Measurements from ENCODE around the gene SUPT3H.

SUPT3H gene

DNA sequence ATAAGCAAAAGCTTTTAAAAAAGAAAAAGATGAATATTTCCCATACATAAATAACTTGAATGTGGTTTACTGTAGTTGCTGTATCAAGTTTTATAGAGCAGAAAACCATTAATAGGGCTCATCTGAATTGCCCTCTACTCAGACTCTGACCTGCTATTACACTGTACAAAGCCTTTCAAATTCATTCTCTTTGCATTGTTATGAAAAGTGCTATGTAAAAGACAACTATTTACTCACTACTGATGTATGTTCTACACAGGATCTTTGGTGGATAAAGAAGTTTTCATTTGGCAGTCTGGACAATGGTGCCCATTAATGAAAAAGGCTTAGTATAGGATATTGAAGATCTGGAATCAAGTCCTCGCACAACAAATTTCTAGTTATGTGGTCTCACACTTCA, 248.7 kb downstream of the SUPT3H start:
- in situ Hi-C loops (cut with MboI; ENCODE audit: low sequenced_read_pairs) = no loop called here

DNA sequence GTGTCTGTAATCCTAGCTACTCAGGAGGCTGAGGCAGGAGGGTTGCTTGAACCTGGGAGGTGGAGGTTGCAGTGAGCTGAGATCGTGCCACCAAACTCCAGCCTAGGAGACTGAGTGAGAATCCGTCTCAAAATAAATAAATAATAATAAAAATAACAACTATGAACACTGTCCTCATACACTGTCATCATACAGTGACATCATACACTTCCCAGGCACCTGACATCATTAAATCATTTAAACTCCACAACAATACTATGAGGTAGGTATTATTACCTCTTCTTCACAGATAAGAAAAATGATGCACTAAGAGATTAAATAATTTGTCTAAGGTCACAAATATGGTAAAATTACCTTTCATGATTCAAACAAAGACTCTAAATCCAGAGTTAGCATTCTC, 250.5 kb downstream of the SUPT3H start:
- in situ Hi-C loops (cut with MboI; ENCODE audit: low sequenced_read_pairs) = no loop called here

DNA sequence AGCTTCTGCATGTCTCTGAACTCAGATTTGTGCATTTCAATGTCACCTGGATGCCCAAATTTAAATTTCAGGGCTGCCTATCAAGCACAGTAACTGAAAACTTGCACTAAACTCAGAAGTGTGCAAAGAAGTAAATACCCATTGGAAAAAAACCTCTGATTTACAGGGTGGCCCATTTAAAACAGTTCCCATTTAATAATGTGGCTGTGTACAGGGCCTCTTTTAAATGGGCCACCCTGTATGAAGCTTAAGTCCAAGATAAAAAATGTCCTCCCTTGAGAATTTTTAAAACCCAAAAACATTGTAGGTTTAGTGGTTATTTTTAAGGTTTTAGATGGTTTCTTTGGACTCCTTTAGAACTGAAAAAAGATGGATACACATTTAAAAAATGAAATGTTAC, 251.7 kb downstream of the SUPT3H start:
- in situ Hi-C loops (cut with MboI; ENCODE audit: low sequenced_read_pairs) = no loop called here

DNA sequence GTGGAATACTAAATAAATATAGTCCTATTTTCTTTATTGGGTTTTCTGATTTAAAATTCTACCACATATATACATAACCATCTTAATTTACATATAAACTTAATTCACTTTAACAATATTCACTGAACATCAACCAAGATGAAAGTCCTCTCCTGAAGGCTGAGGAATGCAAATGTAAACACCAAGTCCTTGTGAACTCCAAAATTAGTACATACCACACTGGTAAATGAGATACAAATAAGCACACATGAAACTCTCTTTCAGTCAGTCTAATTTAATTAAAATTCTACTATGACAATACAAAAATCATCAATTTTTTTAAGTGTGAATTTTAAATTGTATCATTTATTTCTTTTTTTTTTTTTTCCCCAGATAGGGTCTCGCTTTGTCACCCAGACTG, 254.7 kb downstream of the SUPT3H start:
- in situ Hi-C loops (cut with MboI; ENCODE audit: low sequenced_read_pairs) = no loop called here

DNA sequence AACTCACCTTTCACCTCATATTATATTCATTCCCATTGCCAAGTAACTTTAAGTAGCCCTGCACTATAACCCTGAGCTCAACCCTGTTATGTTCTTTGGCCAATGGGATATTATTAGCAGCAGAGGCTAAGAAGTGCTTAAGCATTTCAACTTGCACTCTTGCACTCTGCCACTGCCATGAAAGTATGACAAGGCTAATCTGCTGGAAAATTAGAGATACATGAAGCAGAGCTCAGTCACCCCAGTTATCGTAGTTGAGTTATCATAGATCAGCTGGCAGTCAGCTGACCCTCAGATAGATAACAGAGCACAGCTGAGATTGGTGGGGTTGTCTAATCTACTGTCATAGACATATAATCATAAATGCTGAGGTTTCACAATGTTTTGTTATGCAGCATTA, 259.0 kb downstream of the SUPT3H start:
- in situ Hi-C loops (cut with MboI; ENCODE audit: low sequenced_read_pairs) = no loop called here

DNA sequence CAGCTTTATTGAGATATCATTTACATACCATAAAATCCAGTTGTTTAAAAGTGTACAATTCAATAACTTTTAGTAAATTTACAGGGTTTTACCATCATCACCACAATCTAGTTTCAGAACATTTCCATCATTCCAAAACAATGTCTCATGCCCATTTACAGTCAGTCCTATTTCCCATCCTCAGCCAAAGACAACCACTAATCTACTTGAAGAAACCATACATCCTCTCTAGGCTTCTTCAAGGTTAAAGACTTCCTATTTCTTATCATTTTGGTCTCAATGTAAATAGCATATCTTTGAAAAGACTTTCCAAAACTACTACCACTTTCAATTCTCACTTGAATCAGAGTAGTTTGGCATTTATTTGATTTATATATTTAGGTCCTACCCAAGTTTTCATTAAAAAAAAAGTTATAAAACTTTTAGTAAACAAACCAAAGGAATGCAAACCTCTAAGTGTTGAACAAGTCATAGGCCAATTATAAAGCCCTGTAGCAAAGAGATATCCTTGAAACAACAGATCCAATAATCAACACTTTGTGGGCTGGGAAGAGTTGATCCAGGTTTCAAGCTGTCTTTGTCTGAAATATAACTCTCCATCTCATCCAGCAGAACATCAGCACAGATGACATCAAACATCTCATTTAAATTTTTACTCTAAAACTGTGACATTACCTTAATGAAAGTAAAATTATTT, 260.9 kb downstream of the SUPT3H start:
- in situ Hi-C loops (cut with MboI; ENCODE audit: low sequenced_read_pairs) = no loop called here

DNA sequence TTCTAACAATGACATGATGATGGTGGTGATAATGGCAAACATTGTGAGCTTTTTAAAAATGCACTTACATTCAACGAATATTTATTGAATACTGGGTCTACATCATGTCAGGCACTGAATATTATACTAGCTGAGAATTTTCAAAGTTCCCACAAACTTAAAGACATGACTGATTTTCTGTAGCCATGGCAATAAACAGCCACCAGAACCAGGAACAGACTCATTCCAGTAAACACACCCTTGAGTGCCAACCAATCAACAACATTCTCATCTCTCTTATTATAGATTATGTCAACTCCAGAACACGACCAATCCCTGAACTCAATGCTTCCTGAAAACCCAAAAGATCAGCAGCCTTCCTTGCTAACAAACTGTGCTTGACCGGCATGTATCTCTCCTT, 262.0 kb downstream of the SUPT3H start:
- in situ Hi-C loops (cut with MboI; ENCODE audit: low sequenced_read_pairs) = no loop called here

DNA sequence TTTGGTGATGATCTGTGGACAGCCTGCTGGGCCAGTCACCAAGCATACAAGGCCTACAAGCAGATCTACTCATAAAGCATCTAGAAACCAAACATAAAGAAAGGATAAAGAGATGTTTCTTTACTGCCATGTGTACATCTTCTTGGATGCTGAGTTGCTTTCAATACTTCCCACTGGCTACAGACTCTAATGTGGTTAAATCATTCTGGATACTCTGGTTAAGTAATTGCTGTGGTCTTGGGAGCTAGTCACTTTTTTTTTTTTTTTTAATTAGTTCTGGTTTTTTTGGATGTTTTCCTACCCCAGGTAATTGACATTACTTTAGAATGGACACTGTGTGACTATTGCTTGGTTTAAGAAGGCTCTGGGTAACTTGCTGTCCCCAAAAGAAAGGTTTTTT, 265.0 kb downstream of the SUPT3H start:
- in situ Hi-C loops (cut with MboI; ENCODE audit: low sequenced_read_pairs) = no loop called here

DNA sequence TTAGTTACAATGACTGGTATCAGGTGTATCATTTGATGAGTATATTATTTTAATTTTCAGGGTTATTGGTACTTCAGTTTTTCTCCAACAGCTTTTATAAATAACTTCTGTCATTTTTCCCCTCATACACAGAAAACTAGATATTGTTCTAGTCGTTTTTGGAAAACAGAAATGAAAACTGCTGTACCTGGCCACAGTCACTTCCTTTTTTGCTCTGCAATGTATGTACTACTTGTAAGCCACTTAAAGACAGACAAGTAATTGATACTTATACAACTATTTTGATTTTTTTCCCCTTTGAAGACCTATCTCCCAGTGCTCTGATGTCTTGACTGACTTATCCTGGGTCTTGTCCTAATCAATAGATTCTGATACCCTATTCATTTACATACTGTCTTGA, 268.2 kb downstream of the SUPT3H start:
- in situ Hi-C loops (cut with MboI; ENCODE audit: low sequenced_read_pairs) = no loop called here

DNA sequence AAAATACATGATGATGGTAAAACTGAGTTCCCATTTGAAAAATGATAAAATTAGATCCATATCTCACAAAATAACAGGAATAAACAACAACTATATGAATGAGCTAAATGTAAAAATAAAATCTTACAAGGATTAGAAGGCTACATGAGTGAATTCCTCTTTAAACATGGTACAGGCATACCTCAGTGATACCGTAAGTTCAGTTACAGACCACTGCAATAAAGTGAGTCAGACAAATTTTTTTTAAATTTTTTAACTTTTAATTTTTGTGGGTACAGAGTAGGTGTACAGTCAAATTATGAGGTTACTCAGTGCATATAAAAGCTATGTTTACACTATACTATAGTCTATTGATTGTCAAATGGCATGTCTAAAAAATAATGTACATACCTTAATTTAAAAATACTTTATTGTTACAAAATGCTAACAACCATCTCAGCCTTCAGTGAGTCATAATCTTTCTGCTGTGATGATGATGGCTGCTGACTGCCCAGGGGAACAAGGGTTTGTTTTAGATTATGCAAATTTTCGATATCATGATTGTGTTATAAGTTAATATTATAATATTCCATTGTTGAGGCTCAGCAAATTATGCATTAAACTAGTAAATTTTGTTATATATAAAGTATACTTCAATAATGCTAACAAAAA, 272.4 kb downstream of the SUPT3H start:
- in situ Hi-C loops (cut with MboI; ENCODE audit: low sequenced_read_pairs) = no loop called here

DNA sequence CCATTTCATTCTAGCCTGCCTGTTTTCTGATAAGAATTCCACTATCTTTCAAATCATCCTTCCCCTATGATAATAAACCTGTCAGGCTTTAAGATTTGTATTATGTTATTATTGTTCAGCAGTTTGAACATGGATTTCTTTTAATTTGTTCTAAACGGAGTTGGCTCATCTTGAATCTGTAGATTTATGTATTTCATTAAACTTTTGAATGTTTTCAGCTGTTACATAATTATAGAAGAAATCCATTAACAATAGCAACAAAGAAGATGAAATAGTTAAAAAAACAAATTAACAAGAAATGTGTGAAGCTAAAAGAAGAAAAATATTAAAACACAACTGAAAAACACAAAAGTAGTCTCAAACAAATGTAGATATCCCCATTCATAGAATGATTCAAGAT, 273.3 kb downstream of the SUPT3H start:
- in situ Hi-C loops (cut with MboI; ENCODE audit: low sequenced_read_pairs) = no loop called here

DNA sequence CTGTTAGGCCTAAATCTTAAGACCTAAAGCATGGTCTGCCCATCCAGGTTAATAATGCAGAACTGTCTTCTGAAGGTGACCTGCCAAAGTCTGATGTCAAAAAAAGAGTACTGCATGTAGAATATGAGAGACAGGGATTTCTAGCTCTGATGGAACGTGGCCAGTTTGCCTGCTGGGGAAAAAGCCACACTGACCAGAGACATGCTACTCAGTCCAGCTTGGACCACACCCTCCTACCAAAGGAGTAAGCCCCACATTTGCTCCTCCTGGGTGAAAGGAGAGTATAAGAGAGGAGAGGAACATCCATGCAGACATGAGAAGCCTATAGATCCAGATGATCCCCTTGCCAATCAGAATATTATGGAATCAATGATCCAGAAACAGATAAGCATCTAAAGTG, 279.5 kb downstream of the SUPT3H start:
- in situ Hi-C loops (cut with MboI; ENCODE audit: low sequenced_read_pairs) = no loop called here

DNA sequence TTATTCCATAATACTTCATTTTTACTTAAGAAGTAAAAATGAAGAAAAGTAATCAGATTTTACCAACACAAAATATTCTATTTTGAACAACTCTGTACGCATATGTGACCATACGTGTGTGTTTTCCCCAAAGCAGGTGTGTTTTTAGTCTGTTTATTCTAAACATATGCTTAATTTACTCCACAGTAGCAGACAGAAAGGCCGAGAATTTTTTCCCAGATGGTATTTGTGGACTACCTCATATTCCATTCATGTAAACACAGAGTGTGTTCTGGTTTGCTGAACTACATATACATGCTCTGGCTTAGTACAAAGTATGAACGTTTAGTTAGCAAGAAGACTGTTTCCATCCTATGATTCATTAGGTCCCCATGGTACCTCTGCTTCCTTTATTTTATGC, 282.9 kb downstream of the SUPT3H start:
- in situ Hi-C loops (cut with MboI; ENCODE audit: low sequenced_read_pairs) = no loop called here

DNA sequence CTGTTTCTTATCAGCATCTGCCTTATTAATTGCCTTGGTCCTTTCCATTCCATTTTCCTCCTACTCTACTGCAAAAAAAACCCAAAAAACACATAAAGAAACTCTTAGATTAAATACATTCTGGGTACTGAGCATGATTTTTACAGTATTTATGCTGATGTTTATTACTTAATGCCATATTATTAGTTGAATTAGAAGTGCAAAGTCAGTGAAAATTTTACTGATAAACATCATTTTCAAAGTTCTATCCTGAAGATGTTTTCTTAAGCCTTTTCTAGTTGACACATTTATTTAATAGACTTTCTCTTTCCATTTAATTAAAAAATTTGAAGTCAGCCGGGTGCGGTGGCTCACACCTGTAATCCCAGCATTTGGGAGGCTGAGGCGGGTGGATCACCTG, 285.6 kb downstream of the SUPT3H start:
- in situ Hi-C loops (cut with MboI; ENCODE audit: low sequenced_read_pairs) = no loop called here

DNA sequence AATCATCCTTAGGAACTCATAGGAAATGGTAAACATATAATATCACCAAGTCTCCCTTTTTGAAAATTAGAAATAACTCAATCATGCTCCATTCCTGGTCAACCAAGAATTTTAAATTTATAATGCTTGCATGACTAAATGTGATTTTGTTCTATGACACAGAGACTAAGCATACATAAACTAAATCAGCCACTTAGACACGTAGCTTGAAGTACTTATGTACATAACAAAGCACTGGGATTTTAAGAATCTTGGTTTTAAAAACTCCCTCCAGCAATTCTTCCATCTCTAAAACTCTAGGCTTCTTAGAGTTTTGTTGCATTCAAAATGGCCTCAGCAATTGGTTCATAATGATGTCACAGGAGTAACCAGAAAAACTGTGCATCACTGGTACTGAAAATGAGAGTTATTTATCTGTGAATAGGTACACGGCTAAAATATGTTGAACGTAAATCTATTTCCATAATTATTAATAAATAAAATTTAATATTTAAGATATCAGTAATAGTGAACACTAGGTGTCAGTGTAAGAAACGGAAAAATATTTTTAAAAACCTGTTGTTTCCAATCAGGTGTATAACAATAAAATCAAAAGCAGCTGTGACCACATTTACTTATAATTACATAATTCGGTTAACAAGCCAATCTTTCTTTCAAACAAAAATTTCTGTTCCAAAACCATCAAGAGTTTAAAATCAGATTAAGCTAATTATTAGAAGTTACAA, 291.2 kb downstream of the SUPT3H start:
- in situ Hi-C loops (cut with MboI; ENCODE audit: low sequenced_read_pairs) = no loop called here

DNA sequence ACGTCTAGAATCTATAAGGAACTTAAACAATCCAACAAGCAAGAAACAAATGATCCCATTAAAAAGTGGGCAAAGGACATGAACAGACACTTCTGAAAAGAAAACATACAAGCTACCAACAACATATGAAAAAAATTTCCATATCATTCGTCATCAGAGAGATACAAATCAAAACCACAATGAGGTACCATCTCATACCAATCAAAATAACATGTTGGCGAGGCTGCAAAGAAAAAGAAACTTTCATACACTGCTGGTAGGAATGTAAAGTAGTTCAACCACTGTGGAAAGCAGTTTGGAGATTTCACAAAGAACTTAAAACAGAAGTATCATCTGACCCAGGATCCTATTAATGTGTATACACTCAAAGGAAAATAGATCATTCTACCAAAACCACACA, 293.5 kb downstream of the SUPT3H start:
- in situ Hi-C loops (cut with MboI; ENCODE audit: low sequenced_read_pairs) = no loop called here

DNA sequence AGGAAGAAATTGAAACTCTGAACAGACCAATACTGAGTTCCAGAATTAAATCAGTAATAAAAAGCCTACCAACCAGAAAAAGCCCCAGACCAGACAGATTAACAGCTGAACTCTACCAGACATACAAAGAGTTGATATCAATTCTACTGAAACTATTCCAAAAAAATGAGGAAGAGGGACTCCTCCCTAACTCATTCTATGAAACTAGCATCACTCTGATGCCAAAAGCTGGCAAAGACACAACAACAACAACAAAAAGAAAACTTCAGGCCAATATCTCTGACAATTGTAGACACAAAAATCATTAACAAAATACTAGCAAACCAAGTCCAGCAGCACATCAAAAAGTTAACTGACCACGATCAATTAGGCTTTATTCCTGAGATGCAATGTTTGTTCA, 295.6 kb downstream of the SUPT3H start:
- in situ Hi-C loops (cut with MboI; ENCODE audit: low sequenced_read_pairs) = no loop called here

DNA sequence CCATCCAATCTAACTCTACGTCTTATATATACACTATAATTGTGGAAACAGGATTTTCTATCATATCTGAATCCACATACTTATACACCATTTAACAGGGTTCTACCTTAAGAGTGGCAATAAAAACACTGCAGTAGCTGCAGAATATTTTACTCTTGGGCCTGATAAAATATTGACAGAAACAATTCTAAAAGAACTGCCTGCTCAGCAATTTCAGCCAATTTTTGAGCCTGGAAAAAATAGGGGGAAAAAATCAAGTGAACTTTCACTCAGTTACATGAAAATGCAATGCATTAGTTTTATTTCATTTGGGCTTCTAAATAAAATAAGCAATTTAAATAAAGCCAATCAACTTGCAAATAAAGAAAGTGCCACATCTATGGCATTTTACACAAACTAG, 296.1 kb downstream of the SUPT3H start:
- in situ Hi-C loops (cut with MboI; ENCODE audit: low sequenced_read_pairs) = no loop called here

DNA sequence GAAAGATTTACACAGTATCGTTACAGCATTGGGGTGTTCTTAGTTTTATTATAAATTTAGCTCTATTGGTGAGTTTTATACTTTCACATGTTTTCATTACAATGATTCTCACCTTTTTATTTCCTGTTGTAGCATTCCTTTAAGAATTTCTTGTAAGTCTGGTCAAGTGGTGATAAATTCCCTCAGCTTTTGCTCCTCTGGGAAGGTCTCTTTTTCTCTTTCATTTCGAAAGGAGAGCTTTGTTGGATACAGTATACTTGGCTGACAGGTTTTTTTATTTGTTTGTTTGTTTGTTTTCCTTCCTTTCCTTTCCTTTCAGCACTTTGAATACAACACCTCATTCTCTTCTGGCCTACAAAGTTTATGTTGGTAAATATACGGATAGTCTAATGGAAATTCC, 299.3 kb downstream of the SUPT3H start:
- in situ Hi-C loops (cut with MboI; ENCODE audit: low sequenced_read_pairs) = no loop called here

DNA sequence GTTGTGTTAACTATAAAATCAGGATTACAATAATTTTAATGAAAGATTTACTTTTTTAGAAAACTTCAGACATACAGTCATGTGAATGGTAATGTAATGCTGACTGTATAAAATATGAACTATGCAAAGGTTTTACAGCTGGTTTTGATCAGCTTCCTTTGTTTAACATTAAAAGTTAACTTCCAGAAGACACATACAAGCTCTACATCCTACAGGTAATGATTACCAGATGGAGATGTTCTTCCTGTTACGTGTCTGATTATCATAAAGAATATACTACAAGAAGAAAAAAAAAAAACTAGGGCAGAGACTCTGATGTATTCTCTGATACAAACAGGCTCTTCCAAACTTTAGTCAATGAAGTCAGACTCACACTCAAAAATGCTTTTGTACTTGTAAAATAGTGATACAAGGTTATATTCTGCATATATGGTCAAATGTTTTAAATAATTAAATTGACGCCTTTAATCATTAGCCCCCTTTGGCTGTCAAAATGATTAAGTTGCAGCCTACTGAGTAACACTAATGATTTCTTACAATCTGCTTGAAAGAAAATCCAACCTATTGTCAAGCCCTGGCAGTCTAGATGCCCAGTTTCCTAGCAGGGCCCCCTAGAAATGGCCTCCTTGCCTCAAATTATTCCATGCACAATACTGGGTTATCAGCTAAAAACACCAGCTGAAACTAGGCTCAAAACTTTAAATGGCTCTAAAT, 301.4 kb downstream of the SUPT3H start:
- in situ Hi-C loops (cut with MboI; ENCODE audit: low sequenced_read_pairs) = no loop called here

DNA sequence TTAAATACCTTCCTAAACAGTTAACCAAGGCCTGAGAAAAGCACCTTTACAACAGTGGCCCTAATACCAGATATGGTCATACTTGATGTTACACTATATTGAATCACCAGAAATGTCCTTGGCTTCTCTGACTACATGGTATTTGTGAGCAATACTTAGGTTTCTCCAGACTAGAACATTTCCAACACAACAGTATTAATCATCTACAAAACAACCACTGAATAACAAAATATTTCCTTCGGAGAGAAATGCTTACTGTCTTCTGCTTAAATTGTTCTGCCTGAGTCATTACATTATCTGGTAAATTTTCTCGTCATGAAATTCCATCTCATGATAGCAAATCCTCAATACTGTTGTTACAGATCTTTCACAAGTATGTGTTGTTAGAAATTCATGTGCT, 302.5 kb downstream of the SUPT3H start:
- in situ Hi-C loops (cut with MboI; ENCODE audit: low sequenced_read_pairs) = no loop called here

DNA sequence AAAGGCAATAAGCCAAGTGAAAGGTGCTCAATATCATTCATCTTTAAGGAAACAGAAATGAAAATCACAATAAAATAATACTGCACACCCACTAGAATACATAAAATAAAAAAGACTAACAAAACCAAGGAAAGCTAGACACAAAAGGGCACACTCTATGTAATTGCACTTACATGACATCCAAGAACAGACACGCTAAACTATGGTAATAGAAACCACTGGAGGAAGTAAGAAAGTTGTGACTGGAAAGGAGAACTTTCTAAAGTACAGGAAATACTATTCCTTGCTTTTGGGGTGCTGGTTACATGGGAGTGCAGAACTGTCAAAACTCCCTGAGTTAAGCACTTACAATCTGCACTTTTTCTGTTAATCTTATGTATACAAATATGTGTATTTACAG, 303.3 kb downstream of the SUPT3H start:
- in situ Hi-C loops (cut with MboI; ENCODE audit: low sequenced_read_pairs) = no loop called here

All from HL-60/S4 treated with retinoic acid at 250 ng/mL for 4 days and 3 days (cell line).